ENCODE measurements around the gene CSTF2T. TPM values are rescaled to one million over a fixed set of nuclear protein-coding genes. Genes with fewer than 3 reads are reported as not detected.

The CSTF2T gene
- total RNA-seq, 3 donors from 2014 or later (not counting 1 experiment from before 2014, with no cell fraction given), result 29.8 to 34.8 (median 32.8) TPM

DNA sequence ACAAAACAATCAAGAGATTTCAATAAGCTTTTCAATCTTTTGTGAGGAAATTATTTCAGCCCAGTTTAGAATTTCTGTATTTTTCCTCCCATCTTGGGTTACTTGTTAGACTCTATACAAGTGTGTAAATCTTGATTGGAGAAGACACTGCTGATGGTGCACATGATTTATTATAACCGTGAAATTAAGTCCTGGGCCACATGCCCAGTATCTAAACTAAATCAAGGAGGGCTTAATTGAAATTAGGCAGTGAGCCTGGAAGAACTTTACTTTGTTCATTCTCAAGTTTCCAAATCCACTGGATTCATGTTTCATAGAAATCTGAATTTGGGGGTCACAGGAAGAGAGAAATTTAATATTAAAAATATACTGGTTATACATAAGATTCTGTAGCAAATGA, 44.5 kb downstream of the CSTF2T start:
- Mint-ChIP-seq H3K27me3 (ENCODE audit: low read depth in 2 of 2) (peaks cover 0 to 5% of the 10 kb centered on the region in 2 donors), H3K27ac (no peak overlapping the region), H3K36me3 (no peaks in the 10 kb centered on the region), H3K9me3 (no peaks in the 10 kb centered on the region), H3K4me3 (no peak overlapping the region), H3K4me1 (no peaks in the 10 kb centered on the region)
- TF ChIP-seq, protein P1, sequence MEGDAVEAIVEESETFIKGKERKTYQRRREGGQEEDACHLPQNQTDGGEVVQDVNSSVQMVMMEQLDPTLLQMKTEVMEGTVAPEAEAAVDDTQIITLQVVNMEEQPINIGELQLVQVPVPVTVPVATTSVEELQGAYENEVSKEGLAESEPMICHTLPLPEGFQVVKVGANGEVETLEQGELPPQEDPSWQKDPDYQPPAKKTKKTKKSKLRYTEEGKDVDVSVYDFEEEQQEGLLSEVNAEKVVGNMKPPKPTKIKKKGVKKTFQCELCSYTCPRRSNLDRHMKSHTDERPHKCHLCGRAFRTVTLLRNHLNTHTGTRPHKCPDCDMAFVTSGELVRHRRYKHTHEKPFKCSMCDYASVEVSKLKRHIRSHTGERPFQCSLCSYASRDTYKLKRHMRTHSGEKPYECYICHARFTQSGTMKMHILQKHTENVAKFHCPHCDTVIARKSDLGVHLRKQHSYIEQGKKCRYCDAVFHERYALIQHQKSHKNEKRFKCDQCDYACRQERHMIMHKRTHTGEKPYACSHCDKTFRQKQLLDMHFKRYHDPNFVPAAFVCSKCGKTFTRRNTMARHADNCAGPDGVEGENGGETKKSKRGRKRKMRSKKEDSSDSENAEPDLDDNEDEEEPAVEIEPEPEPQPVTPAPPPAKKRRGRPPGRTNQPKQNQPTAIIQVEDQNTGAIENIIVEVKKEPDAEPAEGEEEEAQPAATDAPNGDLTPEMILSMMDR (IDR thresholded peaks at IDR 0.05), result no peak
- H3K27me3 ChIP-seq (ENCODE audit: control insufficient read depth, insufficient read depth, low read length), result no peaks in the 10 kb centered on the region
- no peaks in the 10 kb centered on the region for H3K4me1 ChIP-seq (ENCODE audit: control insufficient read depth, insufficient read depth, low read length)
- H3K9me3 ChIP-seq (ENCODE audit: control insufficient read depth, insufficient read depth, low read length), result no peaks in the 10 kb centered on the region
- DNase-seq (no peak), ATAC-seq (no peak)
- H3K4me3 ChIP-seq (ENCODE audit: low read length), result no peak overlapping the region
- no peaks in the 10 kb centered on the region for H3K36me3 ChIP-seq (ENCODE audit: control insufficient read depth, insufficient read depth, low read length)
- WGBS (ENCODE audit: insufficient coverage), result 89% methylated on average over 1 of the region's 1 CpG
- no peak overlapping the region for H3K27ac ChIP-seq (ENCODE audit: low read length)
- intact Hi-C loops (cut with micrococcal nuclease), result no loop called here

- H3K36me3 Mint-ChIP-seq, result no peaks in the 10 kb centered on the region
- Histone ChIP-seq H3K27ac (ENCODE audit: low read length) (no peak overlapping the region), H3K4me3 (ENCODE audit: low read length) (no peak overlapping the region), H3K9me3 (ENCODE audit: control insufficient read depth, insufficient read depth, low read length) (no peaks in the 10 kb centered on the region), H3K36me3 (ENCODE audit: control insufficient read depth, insufficient read depth, low read length) (no peaks in the 10 kb centered on the region), H3K4me1 (ENCODE audit: control insufficient read depth, insufficient read depth, low read length) (no peaks in the 10 kb centered on the region), H3K27me3 (ENCODE audit: control insufficient read depth, insufficient read depth, low read length) (no peaks in the 10 kb centered on the region)
- no peak overlapping the region for H3K4me3 Mint-ChIP-seq
- H3K27ac Mint-ChIP-seq, result no peak overlapping the region
- H3K27me3 Mint-ChIP-seq (ENCODE audit: low read depth in 2 of 2), result peaks cover 0 to 5% of the 10 kb centered on the region in 2 donors
- intact Hi-C loops (cut with micrococcal nuclease), result no loop called here
- H3K4me1 Mint-ChIP-seq, result no peaks in the 10 kb centered on the region
- DNase-seq, result no peak
- no peak for ATAC-seq
- no peaks in the 10 kb centered on the region for H3K9me3 Mint-ChIP-seq
- TF ChIP-seq, protein P1 (IDR thresholded peaks at IDR 0.05), result no peak
Observed at GRCh38 chr10:51653025-51653424, 46.4 kb downstream of the CSTF2T start.

GRCh38 chr10:51651063-51651462, 48.3 kb downstream of the CSTF2T start:
- Mint-ChIP-seq H3K36me3 (no peaks in the 10 kb centered on the region), H3K27ac (no peak overlapping the region), H3K4me1 (no peaks in the 10 kb centered on the region), H3K9me3 (no peaks in the 10 kb centered on the region), H3K4me3 (no peak overlapping the region), H3K27me3 (ENCODE audit: low read depth in 2 of 2) (peaks cover 0 to 5% of the 10 kb centered on the region in 2 donors)
- DNase-seq (no peak), ATAC-seq (no peak)
- 83% methylated on average over 1 of the region's 1 CpG for WGBS (ENCODE audit: insufficient coverage)
- Histone ChIP-seq H3K4me3 (ENCODE audit: low read length) (no peak overlapping the region), H3K27ac (ENCODE audit: low read length) (no peak overlapping the region), H3K4me1 (ENCODE audit: control insufficient read depth, insufficient read depth, low read length) (no peaks in the 10 kb centered on the region), H3K27me3 (ENCODE audit: control insufficient read depth, insufficient read depth, low read length) (no peaks in the 10 kb centered on the region), H3K36me3 (ENCODE audit: control insufficient read depth, insufficient read depth, low read length) (no peaks in the 10 kb centered on the region), H3K9me3 (ENCODE audit: control insufficient read depth, insufficient read depth, low read length) (no peaks in the 10 kb centered on the region)
- intact Hi-C loops (cut with micrococcal nuclease), result no loop called here
- TF ChIP-seq, protein P1 (IDR thresholded peaks at IDR 0.05), result no peak

DNA sequence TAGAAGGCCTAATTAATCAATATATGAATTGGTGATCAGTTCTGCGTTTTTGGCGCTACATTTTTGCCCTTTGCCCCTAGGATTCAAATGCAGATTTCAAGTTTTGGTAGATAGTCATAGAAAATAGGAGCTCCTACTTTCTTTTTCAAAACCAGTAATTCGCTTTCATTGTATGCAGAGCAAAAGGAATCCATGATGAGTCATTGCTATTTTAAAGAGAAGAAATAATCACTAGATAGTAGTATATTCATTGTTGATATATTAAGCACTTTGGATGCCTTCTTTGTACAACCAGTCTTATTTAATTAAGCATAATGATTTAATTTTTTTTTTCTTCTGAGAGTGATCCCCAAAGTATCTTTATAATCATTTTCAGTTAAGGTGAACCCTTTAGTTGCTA, 50.3 kb downstream of the CSTF2T start:
- Mint-ChIP-seq H3K27ac (no peak overlapping the region), H3K4me3 (no peak overlapping the region), H3K9me3 (no peaks in the 10 kb centered on the region), H3K27me3 (ENCODE audit: low read depth in 2 of 2) (peaks cover 0 to 1% of the 10 kb centered on the region in 2 donors), H3K36me3 (no peaks in the 10 kb centered on the region), H3K4me1 (no peaks in the 10 kb centered on the region)
- no peaks in the 10 kb centered on the region for H3K9me3 ChIP-seq (ENCODE audit: control insufficient read depth, insufficient read depth, low read length)
- 70% methylated on average over 2 of the region's 3 CpGs for WGBS (ENCODE audit: insufficient coverage)
- H3K27me3 ChIP-seq (ENCODE audit: control insufficient read depth, insufficient read depth, low read length), result no peaks in the 10 kb centered on the region
- ATAC-seq (no peak), DNase-seq (no peak)
- H3K4me3 ChIP-seq (ENCODE audit: low read length), result no peak overlapping the region
- H3K27ac ChIP-seq (ENCODE audit: low read length), result no peak overlapping the region
- TF ChIP-seq, protein P1 (IDR thresholded peaks at IDR 0.05), result no peak
- no peaks in the 10 kb centered on the region for H3K4me1 ChIP-seq (ENCODE audit: control insufficient read depth, insufficient read depth, low read length)
- intact Hi-C loops (cut with micrococcal nuclease), result no loop called here
- no peaks in the 10 kb centered on the region for H3K36me3 ChIP-seq (ENCODE audit: control insufficient read depth, insufficient read depth, low read length)
